ENCODE results near the gene PROSER3.
"Not testable (repeated sequence)": the region's sequence is repeated elsewhere in the genome, so short reads cannot be mapped to it uniquely, and the experiment has no call there.

Gene PROSER3

DNA sequence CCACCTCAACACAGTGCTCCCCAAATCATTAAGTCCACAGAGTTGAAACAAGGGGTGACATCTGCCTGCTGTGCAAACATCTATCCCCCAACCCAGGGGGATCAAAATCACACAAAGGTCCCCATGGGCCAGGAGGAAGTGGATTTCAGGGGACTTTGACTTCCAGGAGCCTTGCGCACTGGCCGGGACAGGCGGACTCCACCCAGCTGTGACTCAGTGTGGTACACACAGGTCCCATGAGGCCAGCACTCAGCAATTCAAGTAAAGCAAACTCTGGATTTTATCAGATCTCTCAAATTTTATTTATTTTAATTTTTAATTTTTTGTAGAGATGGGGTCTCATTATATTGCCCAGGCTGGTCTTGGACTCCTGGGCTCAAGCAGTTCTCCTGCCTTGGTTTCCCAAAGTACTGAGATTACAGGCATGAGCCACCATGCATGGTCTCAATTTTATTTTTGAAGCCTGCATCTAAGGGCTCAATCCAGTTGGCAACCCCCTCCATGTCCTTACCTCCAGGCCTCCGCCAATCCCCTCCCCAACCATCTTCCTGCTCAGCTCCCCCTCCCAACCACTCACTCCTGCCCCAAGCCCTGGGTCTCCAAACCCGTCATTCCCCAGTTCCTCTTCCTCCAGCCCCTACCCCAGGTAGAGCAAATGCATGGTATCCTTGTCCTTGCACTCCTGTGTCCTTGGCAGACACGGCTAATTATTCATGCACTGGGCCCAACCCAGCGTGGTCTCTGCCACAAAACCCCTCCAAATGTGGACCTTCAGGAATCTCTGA is 35.6 kb downstream of the PROSER3 start:
- DNase-seq = peak in 1 of 4 experiments; percentile 11

DNA sequence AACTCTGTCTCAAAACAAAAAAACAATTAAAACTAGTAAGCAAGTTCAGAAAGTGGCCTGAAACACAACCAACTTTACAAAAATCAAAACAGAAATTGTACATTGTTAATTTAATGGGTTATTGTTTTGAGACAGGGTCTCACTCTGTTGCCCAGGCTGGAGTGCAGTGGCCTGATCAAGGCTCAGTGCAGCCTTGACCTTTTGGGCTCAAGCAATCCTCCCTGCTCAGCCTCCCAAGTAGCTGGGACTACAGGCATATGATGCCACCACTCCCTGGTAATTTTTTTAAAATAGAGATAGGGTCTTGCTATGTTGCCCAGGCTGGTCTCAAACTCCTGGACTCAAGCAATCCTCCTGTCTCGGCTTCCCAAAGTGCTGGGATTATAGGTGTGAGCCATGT is 37.6 kb downstream of the PROSER3 start:
- DNase-seq = not testable (repeated sequence)

DNA sequence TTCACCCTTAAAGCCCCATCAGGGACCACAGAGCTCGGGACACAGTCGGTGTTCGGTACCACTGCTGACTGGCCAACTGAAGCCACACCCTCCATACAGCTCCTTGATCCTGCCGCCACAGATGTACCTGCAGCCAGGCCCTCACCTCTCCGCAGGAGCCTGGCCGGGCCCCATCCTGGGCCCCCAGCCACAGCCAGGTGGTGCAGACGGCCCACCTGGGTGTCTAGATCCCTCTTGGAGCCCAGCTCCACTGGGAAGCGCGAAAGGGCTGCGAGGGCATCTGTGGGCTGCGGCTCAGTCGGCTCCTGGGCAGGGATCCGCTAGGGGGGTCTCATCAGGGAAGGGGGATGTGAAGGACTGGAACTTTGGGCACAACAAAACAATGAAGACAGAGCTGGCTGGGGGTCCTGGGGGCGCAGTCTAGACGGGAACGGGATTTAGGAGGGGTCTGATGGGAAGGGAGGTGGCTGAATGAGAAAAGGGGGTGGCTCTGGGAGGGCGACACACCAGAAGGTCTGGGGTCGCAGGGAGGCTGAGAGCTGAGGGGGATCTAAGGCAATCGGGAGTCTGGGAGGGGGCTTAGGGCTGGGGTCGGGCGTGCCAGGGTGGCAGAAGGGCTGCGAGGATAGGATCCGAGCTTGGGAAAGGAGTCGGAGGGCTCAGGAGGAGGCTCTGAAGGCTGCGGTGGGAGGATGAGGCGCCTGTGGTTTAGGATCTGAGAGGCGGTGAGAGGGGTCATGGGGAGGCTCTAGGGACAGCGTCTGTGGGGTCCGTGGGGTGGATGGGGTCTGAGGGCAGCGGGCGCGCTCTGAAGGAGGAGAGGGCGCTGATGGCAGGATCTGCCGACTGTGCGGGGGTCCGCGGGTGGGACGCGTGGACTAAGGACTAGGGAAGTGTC is 38.9 kb downstream of the PROSER3 start:
- DNase-seq = no peak

DNA sequence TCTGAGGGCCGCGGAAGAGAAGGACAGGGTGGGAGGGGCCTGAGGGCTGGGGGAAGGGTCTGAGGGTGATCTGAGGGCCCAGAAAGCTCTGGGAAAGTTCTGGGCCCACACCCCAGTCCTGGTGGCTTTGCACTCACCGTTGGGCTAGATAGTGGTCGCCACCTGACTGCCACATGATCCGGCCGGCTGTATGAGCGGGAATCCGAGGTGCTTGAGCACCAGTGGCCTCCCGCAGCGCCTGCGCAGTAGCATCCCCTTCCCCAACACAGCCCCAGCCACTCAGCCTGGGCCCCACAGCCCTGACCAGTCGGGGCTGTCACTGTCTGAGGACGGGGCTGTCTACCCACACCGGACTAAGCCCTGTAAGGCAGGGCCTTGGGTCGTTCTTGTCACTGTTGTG is 39.7 kb downstream of the PROSER3 start:
- peak in 2 of 4 experiments; percentile 21 to 22 for DNase-seq

DNA sequence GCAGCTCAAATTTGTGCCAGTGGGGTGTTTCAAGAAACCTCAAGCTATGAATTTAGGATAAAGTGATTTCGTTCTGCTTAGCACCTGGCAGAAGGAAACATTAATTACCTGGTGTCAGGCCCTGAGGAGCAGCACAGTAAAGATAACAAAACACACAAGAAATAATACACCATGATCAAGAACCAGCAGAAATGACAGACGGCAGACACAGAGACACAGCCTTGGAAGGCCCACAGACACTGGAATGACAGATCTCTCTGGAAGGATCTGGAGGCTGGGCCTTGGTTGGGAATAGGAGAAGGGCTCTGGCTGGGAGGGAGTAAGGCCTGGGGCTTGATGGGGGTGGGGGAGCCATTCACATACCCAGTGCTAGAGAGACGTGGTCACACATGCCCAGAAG is 43.9 kb downstream of the PROSER3 start:
- DNase-seq = no peak

DNA sequence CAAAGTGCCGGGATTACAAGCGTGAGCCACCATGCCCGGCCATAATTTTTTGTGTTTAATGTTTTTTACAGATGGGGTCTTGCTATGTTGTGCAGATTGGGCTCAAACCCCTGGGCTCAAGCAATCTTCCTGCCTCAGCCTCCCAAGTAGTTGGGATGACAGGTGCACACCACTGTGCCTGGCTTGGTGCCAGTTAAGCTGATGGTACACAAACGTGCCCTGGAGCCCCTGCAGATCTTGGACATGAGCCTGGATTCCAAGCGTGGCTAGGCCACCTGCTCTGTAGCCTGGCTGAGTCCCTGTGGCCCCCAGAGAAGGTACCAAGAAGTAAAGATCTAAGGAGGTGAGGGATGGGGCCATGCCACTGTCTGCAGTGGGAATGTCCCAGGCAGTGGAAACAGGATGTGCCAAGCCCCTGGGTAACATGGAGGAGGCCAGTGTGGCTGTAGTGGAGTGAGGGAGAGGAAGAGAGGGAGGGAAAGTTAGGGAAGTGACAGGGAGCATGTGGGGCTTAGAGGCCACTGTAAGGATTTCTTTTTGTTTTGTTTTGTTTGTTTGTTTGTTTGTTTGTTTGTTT is 47.6 kb downstream of the PROSER3 start:
- DNase-seq = no peak

DNA sequence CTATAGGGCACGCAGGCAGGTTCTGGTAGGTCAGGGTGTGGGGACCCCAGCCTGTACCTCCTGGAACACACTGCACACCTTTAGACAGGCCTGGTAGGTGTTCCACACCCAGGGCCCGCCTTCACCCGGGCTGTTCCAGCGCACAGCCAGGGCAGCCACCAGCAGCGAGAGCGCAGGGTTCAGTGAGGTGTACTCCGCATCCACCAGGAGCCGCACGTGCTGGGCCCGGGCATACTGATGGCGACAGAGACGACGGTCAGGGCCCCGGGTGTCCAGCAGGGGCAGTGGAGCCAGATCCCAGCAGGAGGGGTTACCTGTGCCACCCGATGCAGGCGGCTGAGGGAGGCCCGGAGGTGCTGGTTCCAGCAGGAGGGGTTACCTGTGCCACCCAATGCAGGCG is 48.6 kb downstream of the PROSER3 start:
- no peak for DNase-seq

DNA sequence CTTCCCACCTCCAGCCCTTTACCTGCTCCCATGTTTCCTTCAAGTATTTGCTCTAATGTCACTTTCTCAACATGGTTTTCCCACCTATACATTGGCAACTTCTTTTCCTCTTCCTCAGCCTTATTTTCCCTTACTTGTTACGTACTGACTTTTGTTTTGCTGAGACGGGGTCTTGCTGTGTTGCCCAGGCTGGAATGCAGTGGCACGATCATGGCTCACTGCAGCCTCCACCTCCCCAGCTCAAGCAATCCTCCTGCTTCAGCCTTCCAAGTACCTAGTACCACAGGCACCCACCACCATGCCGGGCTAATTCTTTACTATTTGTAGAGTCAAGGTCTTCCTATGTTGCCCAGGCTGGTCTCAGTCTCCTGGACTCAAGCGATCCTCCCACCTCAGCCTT is 49.7 kb downstream of the PROSER3 start:
- DNase-seq = no peak

DNA sequence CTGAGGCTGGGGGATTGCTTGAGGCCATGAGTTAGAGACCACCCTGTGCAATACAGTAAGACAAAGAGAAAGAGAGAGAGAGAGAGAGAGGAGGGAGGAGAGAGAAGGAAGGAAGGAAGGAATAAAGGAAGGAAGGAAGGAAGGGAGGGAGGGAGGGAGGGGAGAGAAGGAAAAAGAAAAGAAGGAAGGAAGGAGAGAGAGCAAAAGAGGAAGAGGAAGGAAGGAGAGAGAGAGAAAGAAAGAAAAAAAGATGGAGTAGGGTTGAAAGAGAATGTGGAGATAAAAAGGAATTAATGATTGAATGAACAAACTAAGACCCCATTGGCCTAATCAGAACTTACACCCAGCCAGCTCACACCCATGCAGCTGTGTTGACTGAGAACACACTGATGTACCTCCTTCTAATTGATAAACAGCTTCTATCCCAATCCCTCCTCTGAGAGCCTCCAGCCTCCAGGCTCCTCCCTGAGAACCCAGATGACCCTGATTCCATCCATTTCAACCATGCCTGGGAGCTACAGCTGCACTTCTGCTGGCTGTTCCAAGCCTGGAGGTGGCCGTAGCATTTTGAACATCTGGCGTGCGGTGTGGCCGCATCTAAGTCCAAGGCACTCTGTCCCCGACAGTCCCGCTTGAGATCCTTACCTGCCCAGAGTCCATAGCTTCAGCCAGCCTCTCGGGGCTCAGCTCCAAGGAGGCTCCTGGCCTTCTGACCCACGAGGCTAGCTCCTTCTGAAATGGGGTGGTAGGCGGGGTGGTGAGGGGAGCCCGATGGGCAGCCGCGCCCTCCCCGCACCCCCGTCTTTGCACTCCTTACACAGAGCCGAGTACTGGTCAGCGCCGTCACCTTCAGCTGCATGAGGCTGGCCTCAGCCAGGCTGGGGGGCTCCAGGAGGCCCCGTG is 53.6 kb downstream of the PROSER3 start:
- no peak for DNase-seq

DNA sequence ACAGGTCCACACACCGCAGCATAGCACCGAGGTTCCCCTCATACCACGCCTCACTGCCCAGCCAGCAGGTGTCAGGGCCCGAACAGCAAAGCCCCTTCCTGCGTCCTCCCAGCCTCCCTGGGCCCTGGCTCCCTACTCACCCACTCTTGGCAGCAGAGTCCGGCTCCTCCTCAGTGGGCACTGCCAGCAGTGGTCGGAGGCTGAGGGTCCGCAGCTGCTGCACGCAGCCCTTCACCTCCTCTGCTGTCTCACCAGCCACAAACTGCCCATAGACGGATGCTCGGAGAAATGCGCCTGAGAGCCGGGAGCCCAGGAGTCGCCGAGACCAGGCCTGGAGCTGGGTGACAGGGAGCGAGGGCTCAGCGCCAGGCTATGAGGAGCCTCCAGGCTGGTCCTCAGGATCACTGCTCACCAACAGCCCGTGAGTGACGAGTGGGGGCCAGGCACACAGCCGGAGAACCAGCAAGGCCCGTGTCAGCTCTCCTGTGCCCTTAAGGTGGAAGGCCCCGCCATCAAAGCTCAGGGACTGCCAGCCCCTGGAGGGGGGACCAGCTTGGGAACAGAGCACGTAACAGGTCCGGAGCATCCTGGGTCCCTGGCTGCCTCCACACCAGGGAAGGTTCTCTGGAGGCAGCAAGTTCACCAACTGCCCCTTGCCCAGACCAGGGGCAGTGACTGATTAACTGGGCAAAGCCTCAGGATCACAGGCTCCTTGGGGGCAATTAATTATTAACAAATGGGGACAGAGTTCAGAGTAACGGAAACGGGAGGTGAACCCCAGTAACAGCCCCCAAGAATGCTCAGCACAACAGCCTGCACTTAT is 54.5 kb downstream of the PROSER3 start, which contains the start of gene PRODH2:
Gene PRODH2, minus strand, starts transcription at position 626 of the 823 bp plus-strand sequence. Its CDS starts 40 bp downstream, at position 586.
- no peak for DNase-seq

DNA sequence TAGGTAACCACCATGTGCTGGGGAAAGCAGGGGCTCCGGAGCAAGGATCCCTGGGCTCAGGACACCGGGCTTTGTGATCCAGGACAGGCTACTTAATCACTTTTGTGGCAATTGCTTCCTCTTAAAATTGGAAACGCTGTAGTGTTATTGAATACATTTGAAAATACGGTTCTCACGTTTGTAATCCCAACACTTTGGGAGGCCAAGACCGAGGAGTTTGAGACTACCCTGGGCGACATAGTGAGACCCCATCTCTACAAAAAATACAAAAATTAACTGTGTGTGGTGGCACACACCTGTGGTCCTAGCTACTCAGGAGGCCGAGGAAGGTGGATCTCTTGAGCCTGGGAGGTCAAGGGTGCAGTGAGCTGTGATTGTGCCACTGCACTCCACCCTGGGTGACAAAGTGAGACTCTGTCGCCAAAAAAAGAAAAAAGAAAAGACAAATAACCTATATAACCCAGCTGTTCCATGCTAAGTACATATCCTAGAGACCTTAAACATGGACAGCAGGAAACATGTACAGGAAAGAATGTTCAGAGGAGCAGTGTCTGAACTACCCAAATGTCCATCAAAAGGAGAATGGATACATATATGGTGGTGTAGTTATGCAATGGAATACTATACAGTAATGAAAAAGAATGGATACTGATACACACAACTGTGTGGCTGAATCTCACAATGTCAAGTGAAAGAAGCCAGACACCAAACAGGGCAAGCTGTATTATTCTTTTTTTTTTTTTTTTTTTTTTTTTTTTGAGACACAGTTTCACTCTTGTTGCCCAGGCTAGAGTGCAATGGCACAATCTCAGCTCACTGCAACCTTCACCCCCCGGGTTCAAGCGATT is 55.3 kb downstream of the PROSER3 start:
- DNase-seq = no peak

DNA sequence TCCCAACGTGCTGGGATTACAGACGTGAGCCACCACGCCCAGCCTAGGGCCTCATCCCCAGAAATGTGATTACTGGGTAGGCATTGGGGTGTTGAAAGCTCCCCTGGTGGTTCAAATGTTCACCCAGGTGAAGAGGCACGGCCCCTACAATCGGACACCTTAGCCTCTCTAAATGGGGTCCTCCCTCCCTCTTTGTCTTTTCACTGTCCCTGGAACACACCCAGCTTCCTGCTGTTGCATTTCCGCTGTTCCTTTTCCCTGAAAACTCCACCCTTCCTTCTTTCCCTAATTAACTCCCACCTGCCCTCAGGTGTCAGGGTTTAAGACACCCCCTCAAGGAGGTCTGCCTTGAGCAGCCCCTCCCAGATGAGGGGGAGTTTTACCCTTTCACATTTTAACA is 58.3 kb downstream of the PROSER3 start:
- DNase-seq = no peak

DNA sequence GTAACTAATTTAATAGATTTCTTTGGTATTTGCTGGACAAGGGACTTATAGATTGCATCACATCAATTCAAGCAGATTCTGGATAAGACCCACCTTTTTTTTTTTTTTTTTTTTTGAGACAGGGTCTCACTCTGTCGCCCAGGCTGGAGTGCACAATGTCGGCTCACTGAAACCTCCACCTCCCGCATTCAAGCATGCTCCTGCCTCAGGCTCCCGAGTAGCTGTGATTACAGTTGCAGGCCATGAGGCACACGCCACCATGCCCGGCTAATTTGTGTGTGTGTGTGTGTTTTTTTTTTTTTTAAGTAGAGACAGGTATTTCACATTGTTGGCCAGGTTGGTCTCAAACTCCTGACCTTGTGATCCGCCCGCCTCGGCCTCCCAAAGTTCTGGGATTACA is 58.9 kb downstream of the PROSER3 start:
- no peak for DNase-seq

DNA sequence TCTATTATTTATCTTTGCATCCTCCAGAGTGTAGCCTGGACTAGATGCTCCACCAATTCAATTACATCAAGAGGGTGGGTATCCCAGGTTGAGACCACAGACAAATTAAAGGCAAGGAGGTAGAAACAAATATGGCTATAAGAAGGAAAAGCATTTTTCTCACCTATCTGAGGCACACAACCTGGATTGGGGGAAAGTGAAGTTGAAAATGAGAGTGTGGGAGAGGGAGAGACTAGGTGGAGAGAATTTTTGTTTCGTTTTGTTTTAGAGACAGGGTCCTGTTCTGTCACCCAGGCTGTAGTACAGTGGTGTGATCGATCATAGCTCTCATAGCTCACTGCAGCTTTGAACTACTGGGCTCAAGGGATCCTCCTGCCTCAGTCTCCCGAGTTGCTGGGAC is 60.5 kb downstream of the PROSER3 start:
- DNase-seq = no peak

Measured in suppressor macrophage (primary cell).